K562 (cell line): ENCODE results near the gene ADCYAP1R1. TPM values are rescaled to one million over a fixed set of nuclear protein-coding genes. Genes with fewer than 3 reads are reported as not detected.

Source experiments
- ATAC-seq: fragments of 200-7000 bp; cut with Tn5 transposase; 3 replicates; pipeline ENCODE4 v1.9.1; 2020; ENCODE audit warnings: moderate library complexity
- BruUV-seq: library from RNA; stranded (reverse); fragments of 400-500 nt; replicated peaks from 2 replicates; lab custom pipeline; 2021; lab: Mats Ljungman, UMichigan
- CTCF ChIA-PET: fragments of 300-600 bp; formaldehyde crosslinking; extraction: SDS; loops from one replicate; lab custom pipeline; 2021; ENCODE audit warnings: low intra/inter-chr PET ratio; lab: Yijun Ruan, JAX
- POLR2A ChIA-PET: fragments of 300-600, 350-650 bp; sonication (Branson Sonifier 250); formaldehyde crosslinking; extraction: SDS; loops from one replicate; lab custom pipeline; 2021; ENCODE audit warnings: antibody characterized with exemption, inconsistent platforms; lab: Yijun Ruan, JAX
- DNase-seq, 4 experiments: peaks; one replicate each; pipeline versions ENCODE4 v3.0.0 to v3.0.0-alpha.2; 2011 to 2018; ENCODE audit warnings: low spot score in 3 of 4, mixed read lengths in 3 of 4; ENCODE audit errors: extremely low read depth in 1 of 4
- FAIRE-seq: peaks from 2 replicates; lab custom pipeline; 2011; peaks lifted over from hg19 to GRCh38; lab: Jason Lieb, UNC
- H2AFZ ChIP-seq: 2 replicates; pipeline ENCODE4 v1.6.0; 2011; ENCODE audit warnings: low read depth, low read length, control low read depth, inconsistent platforms
- H3K27ac ChIP-seq: fragments of 200-600 bp; 3 replicates; pipeline ENCODE4 v1.8.0; 2011; ENCODE audit warnings: low read depth, mild to moderate bottlenecking, control low read depth, inconsistent platforms, low read length, moderate library complexity, mixed read lengths; ENCODE audit errors: extremely low read depth
- H3K27me3 ChIP-seq, 2 experiments: fragments of 300-600 bp in 1 of 2; 2 replicates in 1 of 2; 3 replicates in 1 of 2; pipeline versions ENCODE4 v1.6.0 to v1.8.0; 2011; ENCODE audit warnings: inconsistent platforms in 2 of 2, low read length in 2 of 2, mild to moderate bottlenecking in 1 of 2, mixed read lengths in 1 of 2, moderate library complexity in 1 of 2; ENCODE audit not compliant: control insufficient read depth in 2 of 2, insufficient read depth in 2 of 2
- H3K36me3 ChIP-seq: fragments of 300-600 bp; 3 replicates; pipeline ENCODE4 v1.8.0; 2011; ENCODE audit warnings: mild to moderate bottlenecking, low read length, inconsistent platforms; ENCODE audit not compliant: control insufficient read depth, insufficient read depth
- H3K4me1 ChIP-seq, 2 experiments: fragments of 200-600 bp in 1 of 2; replicated peaks in 1 of 2; 2 replicates in 1 of 2; 3 replicates in 1 of 2; pipeline versions ENCODE4 v1.5.1 to v1.8.0; 2011; ENCODE audit warnings: inconsistent platforms in 2 of 2, low read length in 2 of 2, mild to moderate bottlenecking in 1 of 2, mixed read lengths in 1 of 2, moderate library complexity in 1 of 2; ENCODE audit not compliant: control insufficient read depth in 2 of 2, insufficient read depth in 2 of 2
- H3K4me2 ChIP-seq: 2 replicates; pipeline ENCODE4 v1.6.1; 2011; ENCODE audit warnings: low read length, control low read depth, inconsistent platforms, mixed read lengths; ENCODE audit not compliant: insufficient read depth
- H3K4me3 ChIP-seq: fragments of 200-600 bp; sonication (generic), shearing (Covaris generic); 2 replicates; pipeline ENCODE4 v1.5.1; 2016; ENCODE audit warnings: control low read depth, inconsistent platforms
- H3K79me2 ChIP-seq: fragments of 200-600 bp; 3 replicates; pipeline ENCODE4 v1.8.0; 2011; ENCODE audit warnings: low read length, inconsistent platforms; ENCODE audit not compliant: control insufficient read depth, insufficient read depth
- H3K9ac ChIP-seq, 2 experiments: 2 replicates each; pipeline versions ENCODE4 v1.6.0 to v1.6.1; 2011; ENCODE audit warnings: low read depth in 2 of 2, low read length in 2 of 2, control low read depth in 1 of 2, inconsistent platforms in 1 of 2, mild to moderate bottlenecking in 1 of 2, mixed read lengths in 1 of 2; ENCODE audit not compliant: insufficient read depth in 1 of 2
- H3K9me1 ChIP-seq: one replicate; pipeline ENCODE4 v1.6.0; 2011; ENCODE audit warnings: inconsistent platforms, mild to moderate bottlenecking, low read length, moderate library complexity; ENCODE audit not compliant: control insufficient read depth, insufficient read depth
- H3K9me3 ChIP-seq: replicated peaks from 2 replicates; pipeline ENCODE4 v1.5.1; 2011; ENCODE audit warnings: low read depth, low read length, inconsistent platforms; ENCODE audit not compliant: control insufficient read depth, insufficient read depth
- H4K20me1 ChIP-seq: replicated peaks from 2 replicates; pipeline ENCODE4 v1.6.1; 2011; ENCODE audit warnings: low read length, inconsistent platforms, mixed read lengths; ENCODE audit not compliant: control insufficient read depth, insufficient read depth
- CAMTA2 ChIP-seq: fragments of 250-450 bp; sonication (Bioruptor Pico); conservative IDR thresholded peaks from 2 replicates; pipeline ENCODE4 v1.5.1; 2022
- HIVEP1 ChIP-seq: fragments of 250-450 bp; sonication (Bioruptor Pico); IDR thresholded peaks from 2 replicates; pipeline ENCODE4 v1.4.0; 2020; ENCODE audit warnings: mild to moderate bottlenecking
- MYC ChIP-seq, 2 experiments: fragments of 250-450 bp in 1 of 2; sonication (Bioruptor Pico) in 1 of 2; IDR thresholded peaks; 2 replicates each; pipeline versions ENCODE4 v1.5.1 to v1.6.1; 2012 to 2021; ENCODE audit warnings: low read depth in 2 of 2, borderline replicate concordance in 1 of 2, improper control_type of control experiment in 1 of 2, low read length in 1 of 2, mild to moderate bottlenecking in 1 of 2, moderate library complexity in 1 of 2
- U2AF2 ChIP-seq: fragments of 200-400 bp; formaldehyde crosslinking; optimal IDR thresholded peaks from 2 replicates; pipeline ENCODE3; 2017; ENCODE audit warnings: low read depth, mild to moderate bottlenecking, low read length
- ZNF212 ChIP-seq: fragments of 450-650 bp; formaldehyde crosslinking; IDR thresholded peaks from 2 replicates; pipeline ENCODE4 v1.4.0; 2020; ENCODE audit warnings: mild to moderate bottlenecking
- ZNF444 ChIP-seq: fragments of 250-450 bp; sonication (Bioruptor Pico); IDR thresholded peaks from 2 replicates; pipeline ENCODE4 v1.4.0; 2020; ENCODE audit warnings: mild to moderate bottlenecking, moderate library complexity
- WGBS: fragments of 100-300 bp; shearing (Covaris generic); methylation state at CpG from one replicate; pipeline ENCODE4 v1.1.6; 2016; ENCODE audit warnings: low coverage, mixed read lengths; ENCODE audit not compliant: insufficient coverage; ENCODE audit errors: missing lambda C conversion rate; 5-methylcytosine and 5-hydroxymethylcytosine counted together
- in situ Hi-C: fragments of 300-500 bp; cut with MboI; formaldehyde crosslinking; loops from 4 replicates; pipeline ENCODE4 v1.15.0; 2018; ENCODE audit warnings: inconsistent platforms, mixed read lengths
- intact Hi-C: fragments of 100-400 bp; cut with micrococcal nuclease; formaldehyde crosslinking; loops from 2 replicates; pipeline ENCODE4 v1.14.2; 2022
- polyA plus RNA-seq, 8 experiments: library from polyadenylated mRNA; depleted of rRNA in 4 of 8; stranded (reverse) in 5 of 8; unstranded in 3 of 8; fragments of >200 nt; fragmentation: Nextera tagmentation in 2 of 8; fragmentation: Illumina TruSeq in 1 of 8; extraction: Ambion mirVana in 2 of 8; extraction: Trizol in 1 of 8; gene quantifications; 2 replicates each; pipeline versions ENCODE4 v1.2.1 to v1.2.3, GENCODE V29; 2011 to 2014; ENCODE audit warnings: inconsistent platforms in 1 of 8, missing spikeins in 1 of 8
- total RNA-seq, 7 experiments: library from RNA; depleted of rRNA in 6 of 7; stranded (reverse); fragments of >200 nt in 6 of 7; fragmentation: Illumina TruSeq in 2 of 7; extraction: Trizol in 2 of 7; gene quantifications; 2 replicates each; pipeline versions ENCODE4 v1.2.1 to v1.2.3, GENCODE V29; 2011 to 2021; ENCODE audit warnings: low replicate concordance in 1 of 7
- TF ChIP-seq, protein P1 (sequence below): fragments of 250-450 bp; sonication (Bioruptor Pico); IDR thresholded peaks from 2 replicates; pipeline ENCODE4 v1.4.0; 2020; ENCODE audit warnings: mild to moderate bottlenecking, moderate library complexity

ADCYAP1R1 gene
- total and polyA plus RNA-seq, 9 of the 15 experiments (the other 6 are each of a cell fraction or from before 2014, with no cell fraction given), result 0.03 to 0.07 TPM; not detected in 7

- DNase-seq (no peak), FAIRE-seq (no peak), ATAC-seq (no peak)
- Histone ChIP-seq H3K4me3 (no peak overlapping the region), H3K9ac (no peak overlapping the region), H3K79me2 (no peaks in the 10 kb centered on the region), H4K20me1 (0 out of 2 replicates have a peak, but pooled peaks cover 8% of the 10 kb centered on the region), H3K4me2 (no peak overlapping the region), H3K36me3 (no peaks in the 10 kb centered on the region), H2AFZ (no peak overlapping the region), H3K27ac (no peak overlapping the region), H3K27me3 (peaks cover 5 to 71% of the 10 kb centered on the region in 2 experiments; a peak in 4 of 5 replicates), H3K4me1 (no peaks in the 10 kb centered on the region), H3K9me3 (no peaks in the 10 kb centered on the region), H3K9me1 (peaks cover 2% of the 10 kb centered on the region)
- ChIA-PET CTCF (no interaction called here), POLR2A (no interaction called here)
- intact Hi-C loops (no loop called here), in situ Hi-C loops (no loop called here)
- TF ChIP-seq, protein P1, sequence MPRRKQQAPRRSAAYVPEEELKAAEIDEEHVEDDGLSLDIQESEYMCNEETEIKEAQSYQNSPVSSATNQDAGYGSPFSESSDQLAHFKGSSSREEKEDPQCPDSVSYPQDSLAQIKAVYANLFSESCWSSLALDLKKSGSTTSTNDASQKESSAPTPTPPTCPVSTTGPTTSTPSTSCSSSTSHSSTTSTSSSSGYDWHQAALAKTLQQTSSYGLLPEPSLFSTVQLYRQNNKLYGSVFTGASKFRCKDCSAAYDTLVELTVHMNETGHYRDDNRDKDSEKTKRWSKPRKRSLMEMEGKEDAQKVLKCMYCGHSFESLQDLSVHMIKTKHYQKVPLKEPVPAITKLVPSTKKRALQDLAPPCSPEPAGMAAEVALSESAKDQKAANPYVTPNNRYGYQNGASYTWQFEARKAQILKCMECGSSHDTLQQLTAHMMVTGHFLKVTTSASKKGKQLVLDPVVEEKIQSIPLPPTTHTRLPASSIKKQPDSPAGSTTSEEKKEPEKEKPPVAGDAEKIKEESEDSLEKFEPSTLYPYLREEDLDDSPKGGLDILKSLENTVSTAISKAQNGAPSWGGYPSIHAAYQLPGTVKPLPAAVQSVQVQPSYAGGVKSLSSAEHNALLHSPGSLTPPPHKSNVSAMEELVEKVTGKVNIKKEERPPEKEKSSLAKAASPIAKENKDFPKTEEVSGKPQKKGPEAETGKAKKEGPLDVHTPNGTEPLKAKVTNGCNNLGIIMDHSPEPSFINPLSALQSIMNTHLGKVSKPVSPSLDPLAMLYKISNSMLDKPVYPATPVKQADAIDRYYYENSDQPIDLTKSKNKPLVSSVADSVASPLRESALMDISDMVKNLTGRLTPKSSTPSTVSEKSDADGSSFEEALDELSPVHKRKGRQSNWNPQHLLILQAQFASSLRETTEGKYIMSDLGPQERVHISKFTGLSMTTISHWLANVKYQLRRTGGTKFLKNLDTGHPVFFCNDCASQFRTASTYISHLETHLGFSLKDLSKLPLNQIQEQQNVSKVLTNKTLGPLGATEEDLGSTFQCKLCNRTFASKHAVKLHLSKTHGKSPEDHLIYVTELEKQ (CRISPR knock-in tag), result no peak
- TF ChIP-seq ZNF444 (no peak), MYC (IDR thresholded peaks at IDR 0.05; ENCODE audit: low read depth, low read length) (no peak), MYC (CRISPR knock-in tag; IDR thresholded peaks at IDR 0.05; ENCODE audit: borderline replicate concordance, low read depth) (no peak), CAMTA2 (CRISPR knock-in tag) (no peak), HIVEP1 (CRISPR knock-in tag) (no peak), U2AF2 (no peak), ZNF212 (CRISPR knock-in tag) (no peak)
- 1% methylated on average over 14 of the region's 14 CpGs for WGBS
- no TSS peak for BruUV-seq
These were observed 22.4 kb downstream of the ADCYAP1R1 start for GRCh38 chr7:31074403-31075085.
